ENCODE data around the gene STRIP2.

GRCh38 chr7:129479831-129480230, 45.6 kb downstream of the STRIP2 start:
- TF ChIP-seq CTCF (IDR thresholded peaks at IDR 0.05) (no peak), POLR2AphosphoS5 (IDR thresholded peaks at IDR 0.05; ENCODE audit: insufficient read depth in 1 of 2, low read depth in 1 of 2) (no peak), POLR2A (IDR thresholded peaks at IDR 0.05) (no peak)

All from vagina (tissue), 2 donors.